CD14-positive monocyte (primary cell): ENCODE results near the gene EPB41L4A. TPM values are rescaled to one million over a fixed set of nuclear protein-coding genes. Genes with fewer than 3 reads are reported as not detected.

ENCODE experiments used
- DNase-seq, 3 donors: peaks; one replicate each; pipeline ENCODE4 v3.0.0-alpha.2; 2011 to 2022
- H2AFZ ChIP-seq: 2 replicates; pipeline ENCODE4 v1.6.0; 2012; ENCODE audit warnings: mild to moderate bottlenecking, low read depth, low read length, inconsistent platforms; ENCODE audit not compliant: insufficient read depth, poor library complexity, severe bottlenecking
- H3K27ac ChIP-seq, 2 donors: 1 replicate in 1 of 2; 2 replicates in 1 of 2; pipeline ENCODE4 v1.5.1; 2012 to 2013; ENCODE audit warnings: low read length in 2 of 2, control low read depth in 1 of 2, inconsistent platforms in 1 of 2, low read depth in 1 of 2, mild to moderate bottlenecking in 1 of 2
- H3K27me3 ChIP-seq, 2 donors: one replicate each; pipeline versions ENCODE4 v1.6.0 to v1.6.1; 2011 to 2013; ENCODE audit warnings: low read length in 2 of 2; ENCODE audit not compliant: control insufficient read depth in 2 of 2, insufficient read depth in 2 of 2
- H3K36me3 ChIP-seq, 2 donors: replicated peaks in 1 of 2; 1 replicate in 1 of 2; 2 replicates in 1 of 2; pipeline versions ENCODE4 v1.5.1 to v1.6.1; 2012 to 2013; ENCODE audit warnings: low read length in 2 of 2, control low read depth in 1 of 2, inconsistent platforms in 1 of 2, mild to moderate bottlenecking in 1 of 2; ENCODE audit not compliant: insufficient read depth in 2 of 2, control insufficient read depth in 1 of 2
- H3K4me1 ChIP-seq, 2 donors: 1 replicate in 1 of 2; 2 replicates in 1 of 2; pipeline versions ENCODE4 v1.5.1 to v1.6.1; 2012 to 2013; ENCODE audit warnings: low read length in 2 of 2, control low read depth in 1 of 2, inconsistent platforms in 1 of 2, mild to moderate bottlenecking in 1 of 2, moderate library complexity in 1 of 2; ENCODE audit not compliant: insufficient read depth in 2 of 2, control insufficient read depth in 1 of 2
- H3K4me2 ChIP-seq: replicated peaks from 2 replicates; pipeline ENCODE3; 2012; ENCODE audit warnings: low read length, moderate library complexity, mild to moderate bottlenecking; ENCODE audit not compliant: poor library complexity, severe bottlenecking; ENCODE audit errors: extremely low read depth
- H3K4me3 ChIP-seq, 3 experiments: fragments of 200-600 bp in 1 of 3; sonication (generic) in 1 of 3; replicated peaks in 1 of 3; 1 replicate in 2 of 3; 2 replicates in 1 of 3; pipeline ENCODE4 v1.5.1; 2011 to 2013; ENCODE audit warnings: low read length in 3 of 3, mild to moderate bottlenecking in 3 of 3, control low read depth in 2 of 3, low read depth in 2 of 3, inconsistent platforms in 1 of 3, moderate library complexity in 1 of 3
- H3K79me2 ChIP-seq: 2 replicates; pipeline ENCODE4 v1.6.0; 2012; ENCODE audit warnings: mild to moderate bottlenecking, control low read depth, inconsistent platforms, low read length, moderate library complexity; ENCODE audit not compliant: insufficient read depth
- H3K9ac ChIP-seq: 2 replicates; pipeline ENCODE4 v1.6.0; 2017; ENCODE audit warnings: low read length, mild to moderate bottlenecking; ENCODE audit not compliant: insufficient read depth, poor library complexity, severe bottlenecking
- H3K9me3 ChIP-seq, 2 donors: replicated peaks in 1 of 2; 1 replicate in 1 of 2; 2 replicates in 1 of 2; pipeline versions ENCODE4 v1.5.1 to v1.6.1; 2012 to 2013; ENCODE audit warnings: low read length in 2 of 2, control low read depth in 1 of 2; ENCODE audit not compliant: control insufficient read depth in 1 of 2, insufficient read depth in 1 of 2
- H4K20me1 ChIP-seq: 2 replicates; pipeline ENCODE4 v1.6.0; 2012; ENCODE audit warnings: mild to moderate bottlenecking, low read length, control low read depth, moderate library complexity; ENCODE audit not compliant: insufficient read depth
- H3K27ac Mint-ChIP-seq, 7 donors: one replicate each; pipeline ENCODE4 v1.8.0; 2020; ENCODE audit warnings: mild to moderate bottlenecking in 7 of 7, mixed read lengths in 7 of 7, moderate library complexity in 6 of 7, inconsistent platforms in 2 of 7
- H3K27me3 Mint-ChIP-seq, 3 donors: one replicate each; pipeline ENCODE4 v1.8.0; 2021 to 2022; ENCODE audit warnings: low read depth in 3 of 3, mild to moderate bottlenecking in 3 of 3, mixed read lengths in 3 of 3, moderate library complexity in 3 of 3, inconsistent platforms in 1 of 3
- H3K36me3 Mint-ChIP-seq, 2 donors: one replicate each; pipeline ENCODE4 v1.8.0; 2020; ENCODE audit warnings: mixed read lengths in 2 of 2, inconsistent platforms in 1 of 2, mild to moderate bottlenecking in 1 of 2
- H3K4me1 Mint-ChIP-seq: one replicate; pipeline ENCODE4 v1.8.0; 2020; ENCODE audit warnings: mild to moderate bottlenecking, mixed read lengths
- H3K4me3 Mint-ChIP-seq, 2 donors: one replicate each; pipeline ENCODE4 v1.8.0; 2020; ENCODE audit warnings: mild to moderate bottlenecking in 2 of 2, mixed read lengths in 2 of 2, moderate library complexity in 1 of 2
- H3K9me3 Mint-ChIP-seq, 7 donors: one replicate each; pipeline ENCODE4 v1.8.0; 2020 to 2022; ENCODE audit warnings: mixed read lengths in 7 of 7, mild to moderate bottlenecking in 6 of 7, moderate library complexity in 6 of 7, inconsistent platforms in 2 of 7
- WGBS: methylation state at CpG from one replicate; pipeline ENCODE4 v1.1.5; 2013; ENCODE audit warnings: missing lambda C conversion rate; ENCODE audit not compliant: insufficient coverage; 5-methylcytosine and 5-hydroxymethylcytosine counted together
- intact Hi-C, 2 donors: fragments of 100-400 bp; cut with micrococcal nuclease; formaldehyde crosslinking; loops; one replicate each; pipeline versions ENCODE4 v1.15.0 to v1.15.1; 2023
- polyA plus RNA-seq, 3 donors: library from polyadenylated mRNA; depleted of rRNA in 1 of 3; unstranded in 2 of 3; stranded (reverse) in 1 of 3; fragments of 300-500 nt in 2 of 3; fragments of >200 nt in 1 of 3; fragmentation: Illumina TruSeq in 2 of 3; gene quantifications; 1 replicate in 2 of 3; 2 replicates in 1 of 3; pipeline ENCODE4 v1.2.3, GENCODE V29; 2012 to 2021
- TF ChIP-seq, protein P1 (sequence below): fragments of 200-600 bp; IDR thresholded peaks from one replicate; pipeline ENCODE4 v1.8.0; 2022; ENCODE audit warnings: antibody characterized with exemption, mild to moderate bottlenecking

EPB41L4A gene
- polyA plus RNA-seq, 3 donors, result 0.01 to 0.05 TPM; not detected in 1

DNA sequence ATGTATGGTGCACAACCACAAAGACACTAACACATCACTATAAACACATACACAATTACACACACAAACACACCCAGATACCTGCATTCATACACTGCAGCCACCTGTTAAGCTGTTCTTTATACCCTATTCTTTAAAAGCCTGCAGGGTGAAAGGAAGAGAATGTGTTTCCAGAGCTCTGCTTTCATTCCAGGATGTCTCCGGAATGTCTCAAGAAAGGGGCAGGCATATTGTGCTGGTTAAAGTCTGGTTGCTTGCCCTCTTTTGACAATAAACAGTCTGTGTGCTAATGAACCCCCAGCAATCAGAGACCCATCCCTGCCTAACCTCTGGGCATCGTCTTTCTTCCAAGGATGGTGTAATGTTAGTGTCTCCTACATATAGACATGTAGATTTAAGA lies 181.6 kb downstream of the EPB41L4A start:
- no peak overlapping the region for H3K4me3 ChIP-seq
- no peak overlapping the region for H3K4me2 ChIP-seq
- H3K4me1 Mint-ChIP-seq, result no peaks in the 10 kb centered on the region
- no peaks in the 10 kb centered on the region for H3K27me3 ChIP-seq
- H3K36me3 Mint-ChIP-seq, result no peaks in the 10 kb centered on the region
- no peaks in the 10 kb centered on the region for H3K9me3 Mint-ChIP-seq
- H3K9ac ChIP-seq, result no peak overlapping the region
- H3K27ac ChIP-seq, result no peak overlapping the region
- peaks cover 0 to 6% (median 3%) of the 10 kb centered on the region in 3 donors for H3K27me3 Mint-ChIP-seq
- DNase-seq, result no peak
- H2AFZ ChIP-seq, result no peak overlapping the region
- intact Hi-C loops, result no loop called here
- no peaks in the 10 kb centered on the region for H4K20me1 ChIP-seq
- no peaks in the 10 kb centered on the region for H3K4me1 ChIP-seq
- no peaks in the 10 kb centered on the region for H3K9me3 ChIP-seq
- no CpG with 5 or more reads among the region's 2 CpGs for WGBS
- H3K4me3 Mint-ChIP-seq, result no peak overlapping the region
- TF ChIP-seq, protein P1, sequence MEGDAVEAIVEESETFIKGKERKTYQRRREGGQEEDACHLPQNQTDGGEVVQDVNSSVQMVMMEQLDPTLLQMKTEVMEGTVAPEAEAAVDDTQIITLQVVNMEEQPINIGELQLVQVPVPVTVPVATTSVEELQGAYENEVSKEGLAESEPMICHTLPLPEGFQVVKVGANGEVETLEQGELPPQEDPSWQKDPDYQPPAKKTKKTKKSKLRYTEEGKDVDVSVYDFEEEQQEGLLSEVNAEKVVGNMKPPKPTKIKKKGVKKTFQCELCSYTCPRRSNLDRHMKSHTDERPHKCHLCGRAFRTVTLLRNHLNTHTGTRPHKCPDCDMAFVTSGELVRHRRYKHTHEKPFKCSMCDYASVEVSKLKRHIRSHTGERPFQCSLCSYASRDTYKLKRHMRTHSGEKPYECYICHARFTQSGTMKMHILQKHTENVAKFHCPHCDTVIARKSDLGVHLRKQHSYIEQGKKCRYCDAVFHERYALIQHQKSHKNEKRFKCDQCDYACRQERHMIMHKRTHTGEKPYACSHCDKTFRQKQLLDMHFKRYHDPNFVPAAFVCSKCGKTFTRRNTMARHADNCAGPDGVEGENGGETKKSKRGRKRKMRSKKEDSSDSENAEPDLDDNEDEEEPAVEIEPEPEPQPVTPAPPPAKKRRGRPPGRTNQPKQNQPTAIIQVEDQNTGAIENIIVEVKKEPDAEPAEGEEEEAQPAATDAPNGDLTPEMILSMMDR, result no peak
- H3K79me2 ChIP-seq, result no peaks in the 10 kb centered on the region
- no peaks in the 10 kb centered on the region for H3K36me3 ChIP-seq
- no peak overlapping the region for H3K27ac Mint-ChIP-seq

DNA sequence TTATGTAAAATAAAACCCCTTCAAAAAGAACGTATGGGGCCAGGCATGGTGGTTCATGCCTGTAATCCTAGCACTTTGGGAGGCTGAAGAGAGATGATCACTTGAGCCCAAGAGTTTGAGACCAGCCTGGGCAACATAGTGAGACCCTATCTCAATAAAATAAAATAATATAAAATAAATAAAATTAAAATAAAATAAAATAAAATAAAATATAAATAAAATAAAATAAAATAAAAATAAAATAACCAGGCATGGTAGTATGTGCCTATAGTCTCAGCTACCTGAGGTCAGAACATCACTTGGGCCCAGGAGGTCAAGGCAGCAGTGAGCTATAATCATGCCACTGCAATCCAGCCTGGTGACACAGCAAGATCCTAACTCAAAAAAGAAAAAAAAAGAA lies 185.1 kb downstream of the EPB41L4A start:
- no peak overlapping the region for H3K27ac Mint-ChIP-seq

More for the DNA sequence above, 185.1 kb downstream of the EPB41L4A start:
- H3K27me3 Mint-ChIP-seq, result peaks cover 2 to 3% (median 2%) of the 10 kb centered on the region in 3 donors
- H3K9ac ChIP-seq, result no peak overlapping the region
- H3K36me3 Mint-ChIP-seq, result no peaks in the 10 kb centered on the region
- intact Hi-C loops, result no loop called here
- no peak overlapping the region for H3K4me3 Mint-ChIP-seq
- H3K9me3 Mint-ChIP-seq, result no peaks in the 10 kb centered on the region
- no peak for DNase-seq
- no peak overlapping the region for H3K27ac ChIP-seq
- no peak overlapping the region for H2AFZ ChIP-seq
- H3K27me3 ChIP-seq, result no peaks in the 10 kb centered on the region
- H3K4me1 Mint-ChIP-seq, result no peaks in the 10 kb centered on the region
- H3K36me3 ChIP-seq, result no peaks in the 10 kb centered on the region
- H3K4me3 ChIP-seq, result no peak overlapping the region
- H3K4me2 ChIP-seq, result no peak overlapping the region
- TF ChIP-seq, protein P1, result no peak
- no CpG with 5 or more reads among the region's 1 CpG for WGBS
- H3K9me3 ChIP-seq, result no peaks in the 10 kb centered on the region
- H3K4me1 ChIP-seq, result no peaks in the 10 kb centered on the region
- no peaks in the 10 kb centered on the region for H3K79me2 ChIP-seq
- no peaks in the 10 kb centered on the region for H4K20me1 ChIP-seq
